Measurements from ENCODE around the gene CC2D2A.

DNA sequence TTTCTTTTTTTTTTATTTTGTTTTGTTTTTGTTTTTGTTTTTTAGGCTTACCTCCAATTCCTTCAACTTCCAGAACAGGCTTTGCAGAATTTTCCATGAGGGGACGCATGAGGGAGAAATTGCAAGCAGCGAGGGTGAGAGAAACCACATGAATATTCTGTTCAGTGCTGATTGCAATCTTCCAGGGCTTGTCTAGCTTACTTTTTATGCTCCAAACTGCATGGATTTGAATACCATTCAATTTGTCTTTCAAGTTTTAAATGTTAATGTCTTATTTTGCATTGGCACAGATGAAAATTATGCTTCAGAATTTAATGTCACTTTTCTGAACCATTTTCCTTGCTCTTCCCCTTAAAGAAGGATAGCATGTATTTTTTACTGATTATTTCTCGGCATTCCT lies 32.7 kb downstream of the CC2D2A start:
- TF ChIP-seq POLR2A (IDR thresholded peaks at IDR 0.05; ENCODE audit: low read depth, low read length) (no peak), TAF1 (IDR thresholded peaks at IDR 0.05; ENCODE audit: borderline replicate concordance, low read depth, low read length) (no peak)
